ENCODE data around the gene MCF2L.

The MCF2L gene

DNA sequence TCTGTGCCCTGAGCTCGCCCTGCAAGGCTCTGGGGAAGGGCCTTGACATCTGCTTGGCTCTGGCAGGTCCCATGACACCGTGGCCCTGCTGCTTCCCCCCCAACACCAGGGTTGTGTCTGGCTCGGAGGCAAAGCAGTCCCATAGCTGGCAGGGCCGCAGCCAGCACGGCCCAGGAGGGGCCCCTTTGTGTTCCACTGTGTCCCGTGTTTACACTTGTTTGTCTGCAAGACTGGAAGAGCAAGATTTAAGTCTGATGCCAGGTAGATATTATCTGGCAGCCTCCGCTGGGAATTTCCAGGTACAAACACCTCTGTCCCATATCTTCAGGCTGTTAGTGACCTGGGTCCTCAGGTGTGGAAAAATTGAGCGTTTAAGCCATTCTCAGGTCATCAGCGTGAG, 44.3 kb downstream of the MCF2L start:
- DNase-seq (ENCODE audit: low read depth in 1 of 2, low spot score in 1 of 2): no peak
- no peak overlapping the region for H3K27ac ChIP-seq (replicated peaks)
- no peak for TF ChIP-seq SPI1 (IDR thresholded peaks at IDR 0.05; ENCODE audit: borderline replicate concordance, low read depth)
- TF ChIP-seq, protein P1, sequence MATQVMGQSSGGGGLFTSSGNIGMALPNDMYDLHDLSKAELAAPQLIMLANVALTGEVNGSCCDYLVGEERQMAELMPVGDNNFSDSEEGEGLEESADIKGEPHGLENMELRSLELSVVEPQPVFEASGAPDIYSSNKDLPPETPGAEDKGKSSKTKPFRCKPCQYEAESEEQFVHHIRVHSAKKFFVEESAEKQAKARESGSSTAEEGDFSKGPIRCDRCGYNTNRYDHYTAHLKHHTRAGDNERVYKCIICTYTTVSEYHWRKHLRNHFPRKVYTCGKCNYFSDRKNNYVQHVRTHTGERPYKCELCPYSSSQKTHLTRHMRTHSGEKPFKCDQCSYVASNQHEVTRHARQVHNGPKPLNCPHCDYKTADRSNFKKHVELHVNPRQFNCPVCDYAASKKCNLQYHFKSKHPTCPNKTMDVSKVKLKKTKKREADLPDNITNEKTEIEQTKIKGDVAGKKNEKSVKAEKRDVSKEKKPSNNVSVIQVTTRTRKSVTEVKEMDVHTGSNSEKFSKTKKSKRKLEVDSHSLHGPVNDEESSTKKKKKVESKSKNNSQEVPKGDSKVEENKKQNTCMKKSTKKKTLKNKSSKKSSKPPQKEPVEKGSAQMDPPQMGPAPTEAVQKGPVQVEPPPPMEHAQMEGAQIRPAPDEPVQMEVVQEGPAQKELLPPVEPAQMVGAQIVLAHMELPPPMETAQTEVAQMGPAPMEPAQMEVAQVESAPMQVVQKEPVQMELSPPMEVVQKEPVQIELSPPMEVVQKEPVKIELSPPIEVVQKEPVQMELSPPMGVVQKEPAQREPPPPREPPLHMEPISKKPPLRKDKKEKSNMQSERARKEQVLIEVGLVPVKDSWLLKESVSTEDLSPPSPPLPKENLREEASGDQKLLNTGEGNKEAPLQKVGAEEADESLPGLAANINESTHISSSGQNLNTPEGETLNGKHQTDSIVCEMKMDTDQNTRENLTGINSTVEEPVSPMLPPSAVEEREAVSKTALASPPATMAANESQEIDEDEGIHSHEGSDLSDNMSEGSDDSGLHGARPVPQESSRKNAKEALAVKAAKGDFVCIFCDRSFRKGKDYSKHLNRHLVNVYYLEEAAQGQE (IDR thresholded peaks at IDR 0.05; ENCODE audit: insufficient replicate concordance, low read depth): no peak
- TF ChIP-seq GABPA (IDR thresholded peaks at IDR 0.05; ENCODE audit: low read depth): no peak
- H3K27me3 ChIP-seq (ENCODE audit: insufficient read depth, poor library complexity, severe bottlenecking): peaks cover 32% of the 10 kb centered on the region
- no peak overlapping the region for H3K4me3 ChIP-seq (replicated peaks; ENCODE audit: insufficient read depth, low read length)

DNA sequence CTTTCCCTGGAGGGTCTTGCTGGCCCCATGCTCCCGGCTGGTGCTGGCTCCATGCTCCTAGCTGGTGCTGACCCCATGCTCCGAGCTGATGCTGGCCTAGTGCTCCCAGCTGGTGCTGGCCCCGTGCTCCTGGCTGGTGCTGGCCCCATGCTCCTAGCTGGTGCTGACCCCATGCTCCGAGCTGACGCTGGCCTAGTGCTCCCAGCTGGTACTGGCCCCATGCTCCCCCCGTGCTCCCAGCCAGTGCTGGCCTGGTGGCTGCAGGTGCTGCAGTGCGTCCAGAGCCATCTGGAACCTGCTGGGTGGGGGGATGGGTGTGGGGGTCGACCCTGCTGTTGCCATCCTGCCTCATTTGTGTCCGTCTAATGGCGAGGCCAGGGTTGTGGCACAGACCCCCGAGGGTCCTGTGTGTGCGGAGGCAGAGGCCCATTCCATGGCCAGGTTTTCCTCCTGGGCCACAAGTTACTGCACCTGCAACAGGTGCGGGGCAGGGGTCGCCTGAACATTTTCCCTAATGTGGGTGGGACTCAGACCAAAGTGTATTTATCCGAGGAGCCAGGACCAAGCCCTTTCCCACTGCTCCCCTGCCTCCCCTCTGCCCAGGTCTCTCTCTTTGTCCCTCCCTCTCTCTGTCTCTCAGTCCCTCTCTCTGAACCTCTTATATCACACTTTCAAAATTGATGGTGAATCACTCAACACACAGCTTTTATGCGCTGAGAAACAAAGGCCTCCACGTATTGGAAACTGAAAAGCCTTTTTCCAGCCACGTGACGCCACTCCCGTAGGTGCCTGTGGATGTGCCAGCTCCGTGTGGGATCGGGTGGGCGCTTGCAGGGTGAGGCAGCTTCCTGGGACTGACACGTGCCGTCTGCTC, 45.1 kb downstream of the MCF2L start:
- no peak for DNase-seq (ENCODE audit: low read depth in 1 of 2, low spot score in 1 of 2)
- H3K27ac ChIP-seq (replicated peaks): no peak overlapping the region
- H3K4me3 ChIP-seq (replicated peaks; ENCODE audit: insufficient read depth, low read length): no peak overlapping the region
- peaks cover 36% of the 10 kb centered on the region for H3K27me3 ChIP-seq (ENCODE audit: insufficient read depth, poor library complexity, severe bottlenecking)
- no peak for TF ChIP-seq POLR2AphosphoS5 (IDR thresholded peaks at IDR 0.05; ENCODE audit: low read depth)
- TF ChIP-seq GABPA (IDR thresholded peaks at IDR 0.05; ENCODE audit: low read depth): no peak
- no peak for TF ChIP-seq SPI1 (IDR thresholded peaks at IDR 0.05; ENCODE audit: borderline replicate concordance, low read depth)
- TF ChIP-seq, protein P1 (IDR thresholded peaks at IDR 0.05; ENCODE audit: insufficient replicate concordance, low read depth): no peak
- TF ChIP-seq, protein P2, sequence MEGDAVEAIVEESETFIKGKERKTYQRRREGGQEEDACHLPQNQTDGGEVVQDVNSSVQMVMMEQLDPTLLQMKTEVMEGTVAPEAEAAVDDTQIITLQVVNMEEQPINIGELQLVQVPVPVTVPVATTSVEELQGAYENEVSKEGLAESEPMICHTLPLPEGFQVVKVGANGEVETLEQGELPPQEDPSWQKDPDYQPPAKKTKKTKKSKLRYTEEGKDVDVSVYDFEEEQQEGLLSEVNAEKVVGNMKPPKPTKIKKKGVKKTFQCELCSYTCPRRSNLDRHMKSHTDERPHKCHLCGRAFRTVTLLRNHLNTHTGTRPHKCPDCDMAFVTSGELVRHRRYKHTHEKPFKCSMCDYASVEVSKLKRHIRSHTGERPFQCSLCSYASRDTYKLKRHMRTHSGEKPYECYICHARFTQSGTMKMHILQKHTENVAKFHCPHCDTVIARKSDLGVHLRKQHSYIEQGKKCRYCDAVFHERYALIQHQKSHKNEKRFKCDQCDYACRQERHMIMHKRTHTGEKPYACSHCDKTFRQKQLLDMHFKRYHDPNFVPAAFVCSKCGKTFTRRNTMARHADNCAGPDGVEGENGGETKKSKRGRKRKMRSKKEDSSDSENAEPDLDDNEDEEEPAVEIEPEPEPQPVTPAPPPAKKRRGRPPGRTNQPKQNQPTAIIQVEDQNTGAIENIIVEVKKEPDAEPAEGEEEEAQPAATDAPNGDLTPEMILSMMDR (IDR thresholded peaks at IDR 0.05; ENCODE audit: insufficient read depth, low read length): no peak

DNA sequence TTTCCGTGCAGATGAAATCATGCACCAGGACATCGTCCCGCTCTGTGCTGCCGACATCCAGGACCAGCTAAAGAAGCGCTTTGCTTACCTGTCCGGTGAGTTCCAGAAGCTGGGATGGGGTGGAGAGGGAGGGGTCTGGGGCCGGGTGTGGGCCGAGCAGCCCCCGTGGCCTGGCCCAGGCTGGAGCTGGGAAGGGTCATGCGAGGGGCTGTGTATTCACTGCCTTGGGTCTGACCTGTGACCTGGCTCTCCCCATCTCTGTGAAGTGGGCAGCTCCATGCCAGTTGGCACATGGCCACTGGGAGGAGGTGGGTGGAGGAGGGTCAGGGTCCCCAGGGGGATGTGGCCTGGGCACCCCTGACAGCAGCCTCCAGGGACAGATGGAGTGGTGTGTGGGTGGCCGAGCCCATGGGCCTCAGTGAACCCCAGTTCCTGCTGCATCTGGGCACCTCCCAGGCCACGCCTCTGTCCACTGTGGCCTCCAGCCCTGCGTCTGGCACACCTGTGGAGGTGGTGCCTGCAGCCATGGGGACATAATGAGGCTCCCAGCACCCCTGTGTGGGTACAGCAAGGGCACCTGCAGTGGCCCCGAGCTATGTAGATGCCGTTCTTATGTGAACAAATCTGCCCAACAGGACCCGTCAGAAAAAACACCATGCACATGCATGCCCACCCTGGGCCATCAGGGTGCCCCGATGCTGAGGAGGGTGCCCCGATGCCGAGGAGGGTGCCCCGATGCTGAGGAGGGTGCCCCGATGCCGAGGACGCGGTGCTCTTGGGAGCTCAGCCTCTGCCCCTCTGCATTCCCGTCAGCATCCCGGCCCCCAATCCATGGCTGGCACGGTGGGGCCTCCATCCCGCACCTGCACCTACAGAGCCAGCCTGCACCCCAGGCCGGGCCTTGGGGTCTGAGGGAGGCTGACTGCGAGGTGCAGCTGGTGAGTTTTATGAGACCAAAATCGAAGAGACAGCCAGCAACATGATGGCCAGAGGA, 46.0 kb downstream of the MCF2L start:
- no peak for DNase-seq (ENCODE audit: low read depth in 1 of 2, low spot score in 1 of 2)
- H3K4me3 ChIP-seq (replicated peaks; ENCODE audit: insufficient read depth, low read length): no peak overlapping the region
- TF ChIP-seq, protein P1 (IDR thresholded peaks at IDR 0.05; ENCODE audit: insufficient replicate concordance, low read depth): no peak
- no peak for TF ChIP-seq GABPA (IDR thresholded peaks at IDR 0.05; ENCODE audit: low read depth)
- TF ChIP-seq, protein P2 (IDR thresholded peaks at IDR 0.05; ENCODE audit: insufficient read depth, low read length): no peak
- TF ChIP-seq POLR2AphosphoS5 (IDR thresholded peaks at IDR 0.05; ENCODE audit: low read depth): no peak
- TF ChIP-seq SPI1 (IDR thresholded peaks at IDR 0.05; ENCODE audit: borderline replicate concordance, low read depth): no peak
- no peak overlapping the region for H3K27ac ChIP-seq (replicated peaks)
- peaks cover 31% of the 10 kb centered on the region for H3K27me3 ChIP-seq (ENCODE audit: insufficient read depth, poor library complexity, severe bottlenecking)

Data from HL-60 (cell line).